Measurements from ENCODE around the gene PRTG. TPM values are rescaled to one million over a fixed set of nuclear protein-coding genes. Genes with fewer than 3 reads are reported as not detected.
"Not testable (repeated sequence)": the region's sequence is repeated elsewhere in the genome, so short reads cannot be mapped to it uniquely, and the experiment has no call there.

PRTG gene
- total RNA-seq (16.2 TPM), polyA plus RNA-seq (0.68 TPM)

- Histone ChIP-seq H3K4me1 (ENCODE audit: insufficient read depth) (no peaks in the 10 kb centered on the region), H3K36me3 (ENCODE audit: insufficient read depth) (no peaks in the 10 kb centered on the region), H3K4me3 (ENCODE audit: low read depth, low read length) (peak within 1 kb of the TSS; percentile 89), H3K27ac (ENCODE audit: low read depth) (peak within 1 kb of the TSS; percentile 89)
- no peak for DNase-seq (ENCODE audit: extremely low spot score)
- WGBS, result 1% methylated on average over 75 of the region's 75 CpGs
These were observed at the start of gene PRTG for GRCh38 chr15:55742927-55743728. Gene PRTG, minus strand, starts transcription at chr15:55743152. Its CDS starts 221 bp downstream, at chr15:55742931.

GRCh38 chr15:55791551-55792400 is 48.8 kb upstream of the PRTG start:
- Histone ChIP-seq H3K27ac (ENCODE audit: low read depth) (no peak overlapping the region), H3K36me3 (ENCODE audit: insufficient read depth) (no peaks in the 10 kb centered on the region), H3K4me1 (ENCODE audit: insufficient read depth) (no peaks in the 10 kb centered on the region), H3K4me3 (ENCODE audit: low read depth, low read length) (no peak overlapping the region)
- whole genome bisulfite sequencing, result 84% methylated on average over 3 of the region's 3 CpGs
- DNase-seq (ENCODE audit: extremely low spot score), result no peak

GRCh38 chr15:55789066-55789660 is 46.2 kb upstream of the PRTG start:
- no peak overlapping the region for H3K27ac ChIP-seq (ENCODE audit: low read depth)
- WGBS, result 86% methylated on average over 8 of the region's 8 CpGs
- no peak for DNase-seq (ENCODE audit: extremely low spot score)
- no peak overlapping the region for H3K4me3 ChIP-seq (ENCODE audit: low read depth, low read length)
- no peaks in the 10 kb centered on the region for H3K36me3 ChIP-seq (ENCODE audit: insufficient read depth)
- no peaks in the 10 kb centered on the region for H3K4me1 ChIP-seq (ENCODE audit: insufficient read depth)

GRCh38 chr15:55786341-55786740 is 43.4 kb upstream of the PRTG start:
- Histone ChIP-seq H3K4me3 (ENCODE audit: low read depth, low read length) (no peak overlapping the region), H3K27ac (ENCODE audit: low read depth) (no peak overlapping the region), H3K36me3 (ENCODE audit: insufficient read depth) (no peaks in the 10 kb centered on the region), H3K4me1 (ENCODE audit: insufficient read depth) (no peaks in the 10 kb centered on the region)
- 84% methylated on average over 3 of the region's 3 CpGs for WGBS
- no peak for DNase-seq (ENCODE audit: extremely low spot score)

GRCh38 chr15:55785593-55785992 is 42.6 kb upstream of the PRTG start:
- not testable (repeated sequence) for H3K4me3 ChIP-seq (ENCODE audit: low read depth, low read length); DNase-seq (ENCODE audit: extremely low spot score); H3K27ac ChIP-seq (ENCODE audit: low read depth); H3K4me1 ChIP-seq (ENCODE audit: insufficient read depth); H3K36me3 ChIP-seq (ENCODE audit: insufficient read depth)
- 94% methylated on average over 9 of the region's 9 CpGs for WGBS

- H3K36me3 ChIP-seq (ENCODE audit: insufficient read depth), result no peaks in the 10 kb centered on the region
- DNase-seq (ENCODE audit: extremely low spot score), result no peak
- no peak overlapping the region for H3K4me3 ChIP-seq (ENCODE audit: low read depth, low read length)
- no peaks in the 10 kb centered on the region for H3K4me1 ChIP-seq (ENCODE audit: insufficient read depth)
- no peak overlapping the region for H3K27ac ChIP-seq (ENCODE audit: low read depth)
These were observed 41.3 kb upstream of the PRTG start for GRCh38 chr15:55784286-55784685.

- no peak overlapping the region for H3K27ac ChIP-seq (ENCODE audit: low read depth)
- no peak for DNase-seq (ENCODE audit: extremely low spot score)
- H3K4me3 ChIP-seq (ENCODE audit: low read depth, low read length), result no peak overlapping the region
- 62% methylated on average over 3 of the region's 3 CpGs for WGBS
- H3K36me3 ChIP-seq (ENCODE audit: insufficient read depth), result no peaks in the 10 kb centered on the region
- no peaks in the 10 kb centered on the region for H3K4me1 ChIP-seq (ENCODE audit: insufficient read depth)
These were observed 39.9 kb upstream of the PRTG start for GRCh38 chr15:55782901-55783300.

GRCh38 chr15:55780292-55780691 is 37.3 kb upstream of the PRTG start:
- H3K4me1 ChIP-seq (ENCODE audit: insufficient read depth), result no peaks in the 10 kb centered on the region
- no peak for DNase-seq (ENCODE audit: extremely low spot score)
- no peak overlapping the region for H3K27ac ChIP-seq (ENCODE audit: low read depth)
- WGBS, result 43% methylated on average over 1 of the region's 2 CpGs
- no peak overlapping the region for H3K4me3 ChIP-seq (ENCODE audit: low read depth, low read length)
- no peaks in the 10 kb centered on the region for H3K36me3 ChIP-seq (ENCODE audit: insufficient read depth)

- no peaks in the 10 kb centered on the region for H3K36me3 ChIP-seq (ENCODE audit: insufficient read depth)
- 85% methylated on average over 3 of the region's 3 CpGs for WGBS
- H3K4me1 ChIP-seq (ENCODE audit: insufficient read depth), result no peaks in the 10 kb centered on the region
- no peak overlapping the region for H3K27ac ChIP-seq (ENCODE audit: low read depth)
- no peak overlapping the region for H3K4me3 ChIP-seq (ENCODE audit: low read depth, low read length)
- no peak for DNase-seq (ENCODE audit: extremely low spot score)
These were observed 36.0 kb upstream of the PRTG start for GRCh38 chr15:55778932-55779331.

- no peaks in the 10 kb centered on the region for H3K4me1 ChIP-seq (ENCODE audit: insufficient read depth)
- no peak for DNase-seq (ENCODE audit: extremely low spot score)
- 72% methylated on average over 4 of the region's 4 CpGs for WGBS
- H3K36me3 ChIP-seq (ENCODE audit: insufficient read depth), result no peaks in the 10 kb centered on the region
- H3K4me3 ChIP-seq (ENCODE audit: low read depth, low read length), result no peak overlapping the region
- no peak overlapping the region for H3K27ac ChIP-seq (ENCODE audit: low read depth)
These were observed 32.4 kb upstream of the PRTG start for GRCh38 chr15:55775316-55775715.

GRCh38 chr15:55774113-55774970 is 31.4 kb upstream of the PRTG start:
- no peak for DNase-seq (ENCODE audit: extremely low spot score)

GRCh38 chr15:55770806-55771205 is 27.9 kb upstream of the PRTG start:
- 30% methylated on average over 4 of the region's 4 CpGs for WGBS
- H3K4me1 ChIP-seq (ENCODE audit: insufficient read depth), result no peaks in the 10 kb centered on the region
- DNase-seq (ENCODE audit: extremely low spot score), result no peak
- H3K36me3 ChIP-seq (ENCODE audit: insufficient read depth), result no peaks in the 10 kb centered on the region
- H3K27ac ChIP-seq (ENCODE audit: low read depth), result no peak overlapping the region
- H3K4me3 ChIP-seq (ENCODE audit: low read depth, low read length), result no peak overlapping the region

More at GRCh38 chr15:55774113-55774970, 31.4 kb upstream of the PRTG start:
- Histone ChIP-seq H3K27ac (ENCODE audit: low read depth) (no peak overlapping the region), H3K4me1 (ENCODE audit: insufficient read depth) (no peaks in the 10 kb centered on the region), H3K4me3 (ENCODE audit: low read depth, low read length) (no peak overlapping the region), H3K36me3 (ENCODE audit: insufficient read depth) (no peaks in the 10 kb centered on the region)
- 54% methylated on average over 9 of the region's 9 CpGs for WGBS

- Histone ChIP-seq H3K36me3 (ENCODE audit: insufficient read depth) (no peaks in the 10 kb centered on the region), H3K4me3 (ENCODE audit: low read depth, low read length) (no peak overlapping the region), H3K4me1 (ENCODE audit: insufficient read depth) (no peaks in the 10 kb centered on the region), H3K27ac (ENCODE audit: low read depth) (no peak overlapping the region)
- DNase-seq (ENCODE audit: extremely low spot score), result no peak
- 41% methylated on average over 4 of the region's 4 CpGs for WGBS
These were observed 27.3 kb upstream of the PRTG start for GRCh38 chr15:55770261-55770660.

All from urinary bladder (tissue), 4 donors.